Measurements from ENCODE around the gene UFD1.
A peak's percentile ranks its signal among the peaks of the same experiment; 100 is the strongest.

The UFD1 gene

DNA sequence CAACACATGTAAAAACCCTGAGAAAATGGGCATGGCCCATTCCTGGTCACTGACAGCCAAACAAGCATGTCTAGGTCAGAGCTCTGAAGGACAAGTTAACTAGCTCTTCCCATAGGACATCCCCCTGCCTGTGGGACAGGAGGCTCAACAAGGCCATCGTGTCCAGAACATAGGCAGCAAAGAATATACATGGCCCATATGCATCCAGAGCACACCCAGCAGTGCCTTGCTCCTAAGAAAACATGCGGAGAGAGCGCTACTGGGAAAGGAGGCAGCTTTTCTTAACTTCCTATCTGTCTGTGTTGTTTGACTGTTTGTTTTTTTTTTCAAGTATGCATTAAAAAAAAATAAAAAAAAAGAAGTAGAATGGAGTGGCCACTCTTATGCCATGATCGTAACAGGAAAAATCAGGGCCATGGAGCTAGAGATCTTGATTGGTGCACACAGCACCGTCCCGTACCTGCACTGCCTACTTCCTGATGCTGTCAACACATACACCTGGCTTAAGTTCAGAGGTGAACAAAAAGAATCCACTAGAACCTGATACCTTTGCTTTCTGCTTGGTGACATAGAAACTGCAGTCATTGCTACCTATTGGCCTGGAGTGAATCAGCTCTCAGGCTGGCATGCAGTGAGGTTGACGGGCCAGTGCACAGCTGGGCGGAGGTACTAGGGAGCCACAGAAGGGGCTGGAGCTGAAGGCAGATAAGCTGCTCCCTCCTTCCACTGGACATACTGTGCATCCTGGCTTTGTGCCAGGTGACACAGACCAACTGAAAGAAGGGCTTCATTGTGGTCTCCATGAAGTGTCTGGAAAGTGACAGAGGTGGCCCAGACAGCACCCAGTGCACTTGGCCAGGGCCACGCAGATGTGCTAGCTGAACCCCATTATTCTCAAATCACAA lies 11.9 kb downstream of the UFD1 start:
- FAIRE-seq = no peak

DNA sequence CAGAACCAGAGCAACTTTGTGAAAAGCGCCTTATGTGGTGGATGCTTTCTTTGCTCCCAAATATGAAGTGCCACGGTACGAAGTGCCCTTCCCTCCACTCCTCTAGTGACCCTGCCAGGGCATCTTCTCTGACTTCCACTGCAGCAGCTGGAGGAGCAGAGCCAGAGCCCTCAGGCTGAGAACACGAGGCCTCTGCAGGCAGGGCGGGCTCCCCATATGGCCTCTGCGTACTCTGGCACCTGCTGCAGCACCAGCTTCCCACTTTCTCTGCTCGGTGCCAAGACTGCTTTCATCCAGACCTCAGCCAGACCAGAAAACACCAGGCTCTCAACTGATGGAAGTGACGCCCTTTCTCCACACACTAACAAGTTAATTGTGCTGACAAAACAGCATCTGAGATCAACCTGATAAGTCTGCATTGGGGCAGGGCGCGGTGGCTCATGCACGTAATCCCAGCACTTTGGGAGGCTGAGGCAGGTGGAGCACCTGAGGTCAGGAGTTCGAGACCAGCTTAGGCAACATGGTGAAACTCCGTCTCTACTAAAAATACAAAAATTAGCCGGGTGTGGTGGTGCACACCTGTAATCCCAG lies 12.8 kb downstream of the UFD1 start:
- FAIRE-seq = no peak

DNA sequence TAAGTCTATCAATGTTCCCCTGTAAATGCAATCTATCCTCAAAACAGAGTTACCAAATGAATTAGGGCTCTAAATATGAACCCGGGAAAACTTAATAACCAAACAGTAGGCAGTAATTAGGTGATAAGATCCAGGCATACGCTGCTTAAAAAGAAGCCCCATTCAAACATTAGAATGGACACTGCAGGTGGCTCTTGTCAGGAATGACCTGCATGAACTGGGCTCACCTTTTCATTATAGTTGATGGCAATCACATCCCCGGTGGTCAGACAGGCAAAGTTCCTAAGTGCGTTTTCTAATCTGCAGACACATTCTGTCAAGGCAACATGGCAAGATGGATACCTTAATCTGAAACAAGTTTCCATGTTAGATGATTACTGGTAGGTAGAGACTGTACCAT lies 14.0 kb downstream of the UFD1 start:
- no peak for FAIRE-seq

DNA sequence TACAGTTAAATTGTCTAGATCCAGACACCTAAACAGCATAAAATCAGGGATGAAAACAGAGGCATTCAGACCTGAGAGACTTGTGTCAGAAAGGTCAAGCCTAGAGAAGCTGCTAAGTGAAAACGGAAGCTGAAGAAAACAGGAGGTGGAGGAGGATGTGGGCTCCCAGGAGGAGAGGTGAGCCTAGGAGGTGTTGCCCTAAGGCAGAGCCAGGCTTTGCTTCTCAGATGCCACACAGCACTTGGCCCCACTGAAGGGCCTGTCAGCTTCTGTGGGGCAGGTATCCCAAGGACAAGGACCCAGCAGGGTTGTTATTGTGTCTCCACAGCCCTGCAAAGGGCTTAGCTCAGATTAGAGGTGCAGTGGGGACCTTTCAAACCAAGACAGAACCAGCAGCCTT lies 14.4 kb downstream of the UFD1 start:
- FAIRE-seq = no peak

DNA sequence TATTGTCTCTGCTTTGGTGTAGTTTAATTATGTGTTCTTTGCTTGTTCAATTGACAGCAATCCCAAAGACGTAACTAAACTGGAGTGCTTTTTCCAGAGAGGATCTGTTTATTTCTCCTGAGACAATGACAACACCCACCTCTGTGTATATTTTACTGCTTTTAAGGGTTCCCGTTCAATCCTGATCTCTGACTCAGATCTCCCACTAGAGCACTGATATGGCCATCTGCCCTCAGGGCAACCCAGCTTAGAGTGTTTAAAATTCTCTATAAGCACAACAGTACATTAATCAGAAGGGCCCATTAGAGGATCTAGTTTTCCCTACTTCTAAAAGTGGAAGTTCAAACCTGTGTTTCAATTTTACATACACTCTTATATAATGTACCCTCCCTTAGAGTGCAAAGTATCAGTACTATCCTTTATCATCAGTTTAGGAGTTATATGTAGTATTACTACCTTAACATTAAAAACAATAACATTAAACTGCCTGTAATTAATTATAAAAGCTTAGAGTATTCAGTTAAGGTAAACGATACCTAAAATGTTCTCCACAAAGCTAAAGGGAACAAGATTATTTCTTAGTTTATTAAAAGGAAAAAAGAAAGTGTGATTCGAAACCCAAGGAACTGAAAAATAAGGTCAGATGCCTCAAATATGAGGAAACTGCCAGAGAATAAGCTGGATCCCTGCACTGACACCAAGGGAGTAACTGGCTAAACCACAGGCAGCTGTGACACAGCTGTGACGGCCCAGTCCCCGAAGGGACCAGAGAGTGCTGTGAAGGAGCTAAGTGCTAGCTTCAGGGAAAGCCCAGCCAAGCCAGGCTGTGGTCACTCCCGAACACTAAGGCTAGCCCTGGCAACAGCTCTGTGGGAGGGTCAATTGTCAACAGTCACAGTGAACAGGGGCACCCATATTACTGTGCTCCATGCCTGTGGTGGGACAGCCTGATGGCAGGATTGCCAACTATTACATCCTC lies 15.2 kb downstream of the UFD1 start:
- no peak for FAIRE-seq

DNA sequence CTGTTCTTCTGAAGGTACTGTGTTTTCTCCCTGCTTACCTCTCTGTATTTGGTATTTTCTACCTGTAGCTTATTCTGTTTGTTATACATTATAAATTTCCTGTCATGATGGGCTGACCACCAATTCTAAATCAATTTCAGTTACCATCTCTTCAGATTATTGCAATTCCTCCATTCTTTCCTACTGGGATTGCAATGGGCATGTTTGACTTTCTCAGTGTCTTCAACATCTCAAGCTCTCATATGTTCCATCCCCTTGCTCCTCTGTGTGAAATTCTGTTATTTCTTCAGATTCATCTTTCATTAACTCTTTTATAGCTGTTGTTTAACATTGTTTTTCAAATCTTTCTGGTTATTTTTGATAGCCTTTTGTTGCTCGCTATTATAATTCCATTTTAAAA lies 16.0 kb downstream of the UFD1 start:
- no peak for FAIRE-seq

DNA sequence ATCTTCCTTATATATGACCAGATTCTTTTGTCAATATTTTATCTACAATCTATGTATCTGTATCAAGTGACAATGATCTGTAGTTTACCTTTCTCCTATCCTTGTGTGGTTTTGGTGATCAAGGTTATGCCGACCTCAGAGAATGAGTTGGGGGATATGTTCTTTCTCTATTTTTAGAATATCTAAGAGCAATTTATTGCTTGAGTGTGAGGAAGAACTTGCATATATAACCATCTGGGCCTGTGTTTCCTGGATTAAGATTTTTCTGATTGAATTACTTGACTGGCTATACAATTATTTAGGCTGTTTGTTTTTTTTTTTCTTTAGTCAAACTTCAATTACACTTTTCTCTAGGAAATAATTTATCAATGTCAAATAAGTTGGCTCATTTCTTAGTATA lies 17.5 kb downstream of the UFD1 start:
- FAIRE-seq = peak; percentile 68

DNA sequence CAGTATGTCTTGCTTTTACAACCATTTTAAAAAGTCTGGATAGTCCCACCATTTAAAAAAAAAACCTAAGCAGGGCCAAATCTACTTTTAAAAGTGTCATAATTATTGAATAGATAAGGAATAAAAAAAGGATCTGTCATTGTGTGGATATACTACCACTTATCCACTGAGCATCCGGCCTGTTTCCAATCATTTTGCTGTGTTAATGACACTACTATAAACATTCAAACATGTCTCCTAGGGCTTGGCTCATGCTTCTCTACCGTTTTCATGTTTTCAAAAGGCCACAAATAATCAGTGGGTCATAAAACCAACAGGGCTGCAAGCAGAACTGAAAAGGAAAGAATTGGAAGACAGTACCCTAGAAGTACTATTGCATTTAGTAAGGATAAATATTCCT lies 19.0 kb downstream of the UFD1 start:
- FAIRE-seq = no peak

DNA sequence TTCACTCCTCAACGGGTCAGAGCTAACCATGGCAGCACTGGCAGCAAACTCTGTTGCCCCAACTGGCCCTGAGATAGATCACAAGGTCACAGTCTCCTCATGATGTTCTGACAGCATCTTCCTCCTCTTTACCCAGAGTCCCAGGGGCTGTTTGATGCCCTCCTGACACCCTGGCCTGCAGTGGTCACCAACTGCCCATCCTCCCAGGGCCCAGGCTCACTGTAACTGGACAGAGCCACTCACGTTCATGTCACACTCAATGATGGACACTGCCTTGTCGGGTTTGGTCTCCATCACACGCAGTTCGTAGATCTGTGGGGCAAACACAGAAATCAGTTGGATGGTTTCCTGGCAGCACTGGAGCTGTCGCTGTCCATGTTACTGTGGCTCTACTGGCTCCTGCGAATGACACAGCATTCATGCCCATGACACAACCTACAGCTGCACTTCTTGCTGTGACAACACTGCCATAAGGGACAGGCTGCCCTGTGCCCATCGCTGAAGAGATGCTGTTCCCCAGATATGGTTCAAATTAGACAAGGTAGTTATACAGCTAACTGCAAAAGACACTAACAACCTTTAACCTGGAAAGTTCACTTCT lies 21.1 kb downstream of the UFD1 start:
- no peak for FAIRE-seq

DNA sequence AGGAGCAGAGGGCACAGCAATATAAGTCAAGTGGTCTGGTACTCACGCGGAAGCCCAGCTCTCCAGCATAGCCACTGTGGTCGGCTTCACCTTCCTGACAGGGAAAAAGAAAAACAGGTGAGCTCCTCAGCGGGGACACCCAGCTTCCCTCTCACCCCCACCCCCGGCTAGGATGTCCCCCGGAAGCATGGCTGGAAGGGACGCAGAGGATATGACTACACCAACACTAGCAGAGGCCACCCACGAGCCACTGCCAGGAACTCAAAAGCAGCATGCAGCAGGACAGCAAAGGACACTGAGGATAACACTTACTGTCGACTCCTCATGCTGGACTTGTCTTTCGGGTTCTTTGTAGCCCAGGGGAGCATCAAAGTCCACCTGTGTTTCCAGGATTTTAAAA lies 22.5 kb downstream of the UFD1 start:
- FAIRE-seq = no peak

DNA sequence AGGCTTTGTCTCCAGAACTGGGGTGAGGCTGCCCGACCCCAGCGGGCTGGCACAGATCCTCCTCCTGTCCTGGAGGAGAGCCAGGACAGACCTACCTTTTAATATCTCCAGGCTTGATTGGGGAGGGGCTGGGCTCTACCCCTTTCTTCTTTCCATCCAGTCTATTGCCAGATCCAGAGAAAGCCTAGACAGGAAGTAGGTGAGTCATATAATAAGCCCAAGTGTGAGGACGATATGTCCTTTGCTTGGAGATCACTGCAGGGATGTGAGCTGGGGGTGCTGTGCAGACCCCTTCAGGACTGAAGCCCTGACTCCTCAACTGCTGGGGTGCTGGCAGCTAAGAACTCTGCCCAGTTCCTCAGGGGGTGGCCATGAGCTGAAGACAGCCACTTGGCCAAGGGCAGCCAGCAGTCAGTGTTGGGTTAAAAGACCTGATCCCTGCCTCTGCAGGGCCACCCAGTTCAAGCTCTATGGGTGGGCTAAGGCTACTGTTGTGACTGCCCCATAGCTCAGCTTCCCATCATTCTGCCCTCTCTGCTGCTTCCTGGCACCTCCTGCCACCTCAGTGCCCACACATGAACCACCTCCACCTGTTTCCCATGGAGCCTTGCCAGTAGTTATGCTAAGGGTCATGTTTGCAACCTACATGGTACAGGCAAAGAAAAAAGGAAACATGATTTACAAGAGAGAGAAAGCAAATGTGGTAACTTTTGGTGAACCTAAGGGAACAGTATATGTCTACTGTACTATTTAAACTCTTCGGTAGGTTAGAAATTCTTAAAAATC lies 23.2 kb downstream of the UFD1 start:
- FAIRE-seq = no peak

DNA sequence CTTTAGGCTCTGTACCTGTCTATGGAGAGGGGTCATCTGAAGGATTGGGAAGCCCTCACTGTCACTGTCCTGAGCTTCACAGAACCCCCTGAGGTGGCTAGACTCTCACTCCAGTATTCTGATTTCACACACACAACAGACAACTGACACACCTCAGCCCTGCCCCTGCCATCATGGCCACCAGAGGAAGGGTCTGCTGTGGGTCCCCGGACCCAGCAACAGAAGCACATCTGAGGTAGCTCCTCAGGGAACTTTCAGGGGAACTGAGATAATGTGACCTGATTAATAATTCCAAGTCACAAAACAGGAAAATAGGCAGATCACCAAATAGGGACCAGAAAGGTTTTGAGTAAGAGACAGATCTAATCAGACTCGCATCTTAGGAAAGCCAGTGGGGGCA lies 24.0 kb downstream of the UFD1 start:
- FAIRE-seq = no peak

DNA sequence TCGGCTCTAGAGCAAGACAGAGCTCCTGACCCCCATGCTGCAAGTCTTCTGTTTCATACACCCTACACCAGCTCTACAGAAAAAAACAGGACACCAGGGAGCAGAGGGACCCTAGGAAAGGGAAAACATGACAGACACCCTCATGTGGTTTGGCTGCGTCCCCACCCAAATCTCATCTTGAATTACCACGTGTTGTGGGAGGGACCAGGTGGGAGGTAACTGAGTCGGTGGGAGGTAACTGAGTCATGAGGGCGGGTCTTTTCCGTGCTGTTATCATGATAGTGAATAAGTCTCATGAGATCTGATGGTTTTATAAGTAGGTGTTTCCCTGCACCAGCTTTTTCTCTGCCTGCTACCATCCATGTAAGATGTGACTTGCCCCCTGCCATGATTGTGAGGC lies 24.8 kb downstream of the UFD1 start:
- FAIRE-seq = no peak

DNA sequence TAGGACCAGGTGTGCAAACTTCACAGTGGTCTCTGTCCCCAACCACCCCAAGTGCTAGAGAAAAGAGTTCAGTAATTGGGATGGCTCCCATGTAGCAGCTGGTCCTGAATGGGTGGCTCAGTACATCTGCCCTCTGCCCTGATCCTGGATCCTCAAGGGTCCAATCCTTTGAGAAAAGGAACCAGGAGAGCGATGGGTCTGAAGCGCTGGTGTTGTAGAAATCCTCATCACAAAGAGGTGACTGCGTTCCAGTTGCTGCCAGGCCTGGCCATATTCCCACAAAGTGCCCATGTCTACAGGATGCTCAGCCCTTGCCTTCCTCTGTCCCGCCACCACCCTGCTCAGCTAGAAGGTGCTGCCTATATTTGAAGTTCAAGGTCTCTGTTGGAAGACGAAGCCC lies 25.3 kb downstream of the UFD1 start:
- no peak for FAIRE-seq

DNA sequence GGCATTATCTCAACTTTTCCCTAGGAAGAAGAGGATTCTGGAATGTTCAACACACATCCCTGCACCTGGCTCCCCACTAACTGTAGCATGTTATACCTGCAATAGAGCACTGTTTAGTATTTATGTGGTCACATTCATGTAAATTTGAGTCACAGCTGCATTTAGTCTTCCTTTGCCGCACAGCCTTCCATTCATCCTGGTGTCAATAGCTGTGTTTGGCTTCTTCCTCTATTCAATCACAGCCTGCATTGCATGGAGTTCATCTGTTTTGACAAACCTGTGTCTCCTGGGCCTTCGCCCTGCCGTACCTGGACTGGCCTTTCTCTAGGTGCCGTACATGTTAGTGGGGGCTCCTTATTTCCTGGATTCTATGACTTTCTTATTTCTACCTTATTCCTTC lies 27.4 kb downstream of the UFD1 start:
- no peak for FAIRE-seq

DNA sequence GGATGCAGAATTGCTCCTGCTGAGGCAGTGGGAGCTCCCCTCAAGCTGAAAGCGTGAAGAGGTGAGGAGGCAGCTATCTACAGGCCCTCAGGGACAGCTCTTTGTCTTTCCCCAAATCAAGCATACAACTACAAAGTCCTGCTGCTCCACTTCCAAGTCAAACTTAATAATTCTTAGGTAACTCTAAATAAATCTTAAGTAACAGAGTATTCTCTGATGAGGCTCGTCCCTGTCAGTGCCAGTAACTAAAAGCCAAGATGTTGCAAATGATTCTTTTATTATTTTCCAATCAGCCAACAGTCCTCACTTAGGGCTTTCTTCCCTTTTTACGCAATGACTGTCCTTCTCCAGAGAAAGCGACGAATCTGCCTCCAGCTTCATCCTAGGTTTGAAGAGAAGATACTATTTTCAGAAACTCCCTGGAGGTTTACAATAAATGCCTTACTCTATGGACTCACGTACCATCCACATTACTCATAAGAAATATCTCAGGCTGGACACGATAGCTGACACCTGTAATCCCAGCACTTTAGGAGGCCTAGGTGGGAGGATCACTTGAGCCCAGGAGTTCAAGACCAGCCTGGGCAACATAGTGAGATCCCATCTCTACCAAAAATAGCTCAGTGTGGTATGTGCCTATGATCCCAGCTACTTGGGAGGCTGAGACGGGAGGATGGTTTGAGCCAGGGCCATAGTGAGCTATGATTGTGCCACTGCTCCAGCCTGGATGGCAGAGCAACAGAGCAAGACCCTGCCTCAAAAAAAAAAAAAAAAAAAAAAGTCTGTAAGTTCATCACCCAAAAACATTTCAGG lies 28.4 kb downstream of the UFD1 start:
- no peak for FAIRE-seq

DNA sequence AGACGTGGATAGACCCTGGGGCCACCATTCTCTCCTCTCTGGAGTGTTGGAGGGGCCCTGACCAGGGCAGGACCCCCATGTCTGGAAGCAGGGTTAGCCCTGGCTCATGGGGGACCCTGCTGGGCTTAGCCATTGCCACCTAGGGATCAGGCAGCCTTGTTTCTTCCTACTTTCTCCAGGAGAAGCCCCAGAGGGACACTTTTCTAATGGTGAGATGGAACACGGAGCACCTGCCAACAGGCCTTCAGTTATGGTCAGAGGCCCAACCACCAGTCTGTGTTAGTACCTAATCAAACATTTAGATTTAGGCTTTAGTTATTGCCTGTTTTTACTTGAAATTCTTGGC lies 29.6 kb downstream of the UFD1 start:
- no peak for FAIRE-seq

DNA sequence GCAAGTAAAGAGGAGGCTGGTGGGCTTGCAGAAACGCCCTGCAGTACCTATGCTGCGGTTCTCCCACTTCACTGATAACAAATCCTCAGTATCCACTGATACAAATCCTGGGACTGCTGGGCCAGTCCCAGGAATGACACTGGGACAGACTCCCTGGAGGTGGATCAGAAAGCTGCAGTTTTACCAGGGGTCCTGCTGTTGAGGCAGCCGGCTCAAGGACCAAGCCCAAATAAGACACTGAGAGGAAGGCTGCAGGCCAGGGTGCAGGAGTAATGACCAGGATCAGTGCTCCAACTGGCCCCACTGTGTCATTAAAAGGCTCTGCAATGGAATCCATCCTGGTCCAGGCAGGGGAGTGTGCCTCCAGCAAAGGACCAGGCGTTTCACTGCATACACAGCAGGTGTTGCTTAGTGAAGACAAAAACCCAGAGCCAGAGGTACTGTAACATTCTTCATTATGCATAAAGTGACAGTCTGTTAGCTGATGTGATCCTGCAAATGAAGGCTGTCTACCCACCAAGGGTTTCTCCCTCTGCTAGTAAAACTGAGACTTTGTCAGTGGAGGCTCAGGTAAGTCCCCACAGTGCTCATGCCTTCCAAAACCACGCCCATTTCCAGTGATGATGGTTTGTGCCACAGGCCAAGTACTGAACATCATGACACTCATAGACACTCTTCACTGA lies 30.1 kb downstream of the UFD1 start:
- FAIRE-seq = no peak

DNA sequence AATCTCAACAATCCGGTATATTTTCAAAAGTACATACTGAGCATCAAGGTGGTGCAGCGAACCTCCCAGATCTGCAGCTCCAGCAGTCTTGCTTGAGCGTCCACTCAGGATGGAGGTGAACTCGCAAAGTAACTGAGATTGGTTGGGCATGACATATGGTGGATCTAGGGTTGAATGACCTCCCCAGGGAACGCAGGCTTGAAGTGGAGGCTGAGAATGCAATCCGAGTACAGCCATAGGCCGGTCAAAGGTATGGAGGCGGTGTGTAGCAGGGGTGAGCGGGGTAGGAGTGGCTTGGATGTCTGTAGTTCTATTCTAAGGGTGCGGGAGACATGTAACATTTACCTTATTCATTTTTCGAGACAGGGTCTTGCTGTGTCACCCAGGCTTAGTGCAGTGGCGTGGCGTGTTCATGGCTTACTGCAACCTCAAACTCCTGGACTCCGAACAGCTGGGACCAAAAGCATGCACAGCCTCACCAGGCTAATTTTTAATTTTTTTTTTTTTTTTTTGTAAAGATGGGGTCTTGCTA lies 30.9 kb downstream of the UFD1 start:
- no peak for FAIRE-seq

DNA sequence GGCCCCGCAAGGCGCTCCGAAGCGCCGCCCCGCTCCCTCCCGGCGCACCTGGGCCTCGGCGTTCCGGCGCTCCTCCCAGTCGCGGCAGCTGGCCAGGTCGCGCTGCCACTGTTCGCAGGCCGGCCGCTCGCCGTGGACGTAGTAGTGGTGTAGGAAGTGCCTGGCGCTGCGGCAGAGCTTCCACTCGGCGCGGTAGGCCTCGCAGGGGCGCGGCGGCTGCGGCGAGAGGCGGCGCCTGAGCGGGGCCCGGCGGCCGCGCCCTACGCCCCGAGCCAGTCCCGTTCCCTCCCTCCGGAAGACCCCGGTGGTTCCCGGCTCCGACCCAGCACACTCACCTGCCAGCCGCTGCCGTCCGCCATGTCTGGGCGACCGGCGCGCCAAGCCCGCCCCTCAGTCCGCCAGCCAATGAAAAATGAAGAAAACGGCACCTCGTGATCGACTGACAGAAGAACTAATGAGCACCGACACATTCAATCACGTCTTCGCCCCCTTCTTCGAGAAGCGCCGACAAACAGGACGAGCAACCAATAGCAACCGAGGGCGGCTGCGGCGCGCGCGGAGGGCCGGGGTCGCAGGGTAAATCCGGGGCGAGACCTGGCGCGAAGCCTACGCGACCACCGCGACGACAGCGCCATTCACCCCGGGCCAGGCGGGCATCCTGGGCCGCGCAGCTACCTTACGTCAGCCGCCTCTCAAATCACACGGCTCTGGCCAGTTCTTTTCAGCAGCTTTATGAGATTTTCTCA lies 31.5 kb downstream of the UFD1 start, which contains the start of gene C22orf39:
TSS of gene C22orf39 (minus strand) at position 382 of the 746 bp plus-strand sequence. CDS start at position 359, 23 bp downstream.
- peak; percentile 33 for FAIRE-seq

Data from islet of Langerhans (tissue), 1 donor.